IMR-90 (cell line): ENCODE data around the gene DRICH1.

Source experiments
- CEBPB ChIP-seq: IDR thresholded peaks from 2 replicates; pipeline ENCODE4 v1.6.1; 2012; ENCODE audit warnings: low read depth, low read length, improper control_type of control experiment
- FOS ChIP-seq: fragments of 150-350 bp; IDR thresholded peaks from 2 replicates; pipeline ENCODE4 v1.6.1; 2016; ENCODE audit warnings: low read depth, low read length
- MXI1 ChIP-seq: IDR thresholded peaks from 2 replicates; pipeline ENCODE4 v1.6.1; 2012; ENCODE audit warnings: low read depth, mild to moderate bottlenecking, low read length, moderate library complexity, borderline replicate concordance
- POLR2A ChIP-seq: IDR thresholded peaks from 2 replicates; pipeline ENCODE4 v1.6.1; 2012; ENCODE audit warnings: mild to moderate bottlenecking, low read depth, low read length
- RAD21 ChIP-seq: IDR thresholded peaks from 2 replicates; pipeline ENCODE4 v1.6.1; 2012; ENCODE audit warnings: low read length, improper control_type of control experiment
- RCOR1 ChIP-seq: IDR thresholded peaks from 2 replicates; pipeline ENCODE4 v1.6.1; 2012; ENCODE audit warnings: mild to moderate bottlenecking, low read length, improper control_type of control experiment; ENCODE audit not compliant: insufficient replicate concordance
- SMC3 ChIP-seq: fragments of 150-350 bp; IDR thresholded peaks from 2 replicates; pipeline ENCODE4 v1.6.1; 2016; ENCODE audit warnings: low read depth, mild to moderate bottlenecking, antibody characterized with exemption, low read length, moderate library complexity
- TF ChIP-seq, protein P1 (sequence below): conservative IDR thresholded peaks from 2 replicates; pipeline ENCODE4 v1.5.1; 2012; ENCODE audit warnings: mild to moderate bottlenecking, low read depth, low read length, improper control_type of control experiment
- TF ChIP-seq, protein P2 (sequence below): fragments of 150-350 bp; IDR thresholded peaks from 2 replicates; pipeline ENCODE4 v1.6.1; 2017; ENCODE audit warnings: mild to moderate bottlenecking, antibody characterized with exemption, low read length, low read depth

DNA sequence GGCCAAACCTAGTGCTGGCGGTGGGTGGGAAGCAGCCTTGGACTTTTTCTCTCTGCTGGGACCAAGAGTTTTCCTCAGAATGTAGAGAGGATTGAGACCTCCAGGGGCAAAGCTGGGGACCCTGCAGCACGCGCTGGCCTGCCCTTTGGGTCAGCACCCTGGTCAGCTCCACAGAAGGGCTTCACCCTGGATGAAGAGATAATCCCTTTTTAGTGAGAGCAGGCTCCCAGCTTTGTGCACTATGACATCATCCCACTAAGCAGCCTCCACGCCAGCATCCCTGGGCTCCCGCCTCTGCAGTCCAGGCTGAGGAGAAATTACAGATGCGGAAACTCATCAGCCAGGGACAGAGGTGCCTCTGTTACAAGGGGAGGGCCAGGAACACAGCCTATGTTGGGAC, 23.5 kb downstream of the DRICH1 start:
- TF ChIP-seq MXI1 (no peak), POLR2A (no peak), RAD21 (no peak), RCOR1 (no peak), FOS (no peak), CEBPB (no peak), SMC3 (no peak)
- TF ChIP-seq, protein P1, sequence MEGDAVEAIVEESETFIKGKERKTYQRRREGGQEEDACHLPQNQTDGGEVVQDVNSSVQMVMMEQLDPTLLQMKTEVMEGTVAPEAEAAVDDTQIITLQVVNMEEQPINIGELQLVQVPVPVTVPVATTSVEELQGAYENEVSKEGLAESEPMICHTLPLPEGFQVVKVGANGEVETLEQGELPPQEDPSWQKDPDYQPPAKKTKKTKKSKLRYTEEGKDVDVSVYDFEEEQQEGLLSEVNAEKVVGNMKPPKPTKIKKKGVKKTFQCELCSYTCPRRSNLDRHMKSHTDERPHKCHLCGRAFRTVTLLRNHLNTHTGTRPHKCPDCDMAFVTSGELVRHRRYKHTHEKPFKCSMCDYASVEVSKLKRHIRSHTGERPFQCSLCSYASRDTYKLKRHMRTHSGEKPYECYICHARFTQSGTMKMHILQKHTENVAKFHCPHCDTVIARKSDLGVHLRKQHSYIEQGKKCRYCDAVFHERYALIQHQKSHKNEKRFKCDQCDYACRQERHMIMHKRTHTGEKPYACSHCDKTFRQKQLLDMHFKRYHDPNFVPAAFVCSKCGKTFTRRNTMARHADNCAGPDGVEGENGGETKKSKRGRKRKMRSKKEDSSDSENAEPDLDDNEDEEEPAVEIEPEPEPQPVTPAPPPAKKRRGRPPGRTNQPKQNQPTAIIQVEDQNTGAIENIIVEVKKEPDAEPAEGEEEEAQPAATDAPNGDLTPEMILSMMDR = no peak
- TF ChIP-seq, protein P2, sequence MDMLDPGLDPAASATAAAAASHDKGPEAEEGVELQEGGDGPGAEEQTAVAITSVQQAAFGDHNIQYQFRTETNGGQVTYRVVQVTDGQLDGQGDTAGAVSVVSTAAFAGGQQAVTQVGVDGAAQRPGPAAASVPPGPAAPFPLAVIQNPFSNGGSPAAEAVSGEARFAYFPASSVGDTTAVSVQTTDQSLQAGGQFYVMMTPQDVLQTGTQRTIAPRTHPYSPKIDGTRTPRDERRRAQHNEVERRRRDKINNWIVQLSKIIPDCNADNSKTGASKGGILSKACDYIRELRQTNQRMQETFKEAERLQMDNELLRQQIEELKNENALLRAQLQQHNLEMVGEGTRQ = no peak
